ENCODE measurements around the gene FGF10. TPM values are rescaled to one million over a fixed set of nuclear protein-coding genes. Genes with fewer than 3 reads are reported as not detected.

The FGF10 gene
- total and polyA plus RNA-seq, 4 donors: 1.3 to 37.3 (median 4.9) TPM

GRCh38 chr5:44384816-44385215 lies 4.4 kb downstream of the FGF10 start:
- Histone ChIP-seq H3K4me1 (ENCODE audit: control insufficient read depth in 5 of 5, insufficient read depth in 5 of 5, low read length in 5 of 5) (peaks cover 0 to 33% (median 0%) of the 10 kb centered on the region in 5 donors), H3K27me3 (ENCODE audit: control insufficient read depth in 3 of 3, insufficient read depth in 3 of 3, low read length in 2 of 3) (peaks cover 2 to 20% (median 4%) of the 10 kb centered on the region in 3 donors), H3K36me3 (ENCODE audit: control insufficient read depth in 4 of 4, insufficient read depth in 4 of 4, low read length in 4 of 4) (peaks cover 0 to 3% (median 0%) of the 10 kb centered on the region in 4 donors), H3K4me3 (no peak overlapping the region), H3K9ac (ENCODE audit: insufficient read depth in 1 of 2, low read length in 2 of 2) (no peak overlapping the region), H3K9me3 (ENCODE audit: control insufficient read depth in 4 of 4, insufficient read depth in 3 of 4, low read length in 3 of 4) (peaks cover 0 to 5% (median 0%) of the 10 kb centered on the region in 4 donors), H3K27ac (ENCODE audit: low read depth in 1 of 2, low read length in 1 of 2) (no peak overlapping the region)
- ATAC-seq (ENCODE audit: insufficient read depth, low FRiP score) (no peak), DNase-seq (no peak)
- no peak for TF ChIP-seq CTCF (IDR thresholded peaks at IDR 0.05; ENCODE audit: control extremely low read depth, extremely low read depth)
- WGBS, 2 donors: 27 to 28% methylated on average over 1 of the region's 1 CpG

- H3K27me3 ChIP-seq (ENCODE audit: control insufficient read depth in 3 of 3, insufficient read depth in 3 of 3, low read length in 2 of 3): peaks cover under 1 to 13% (median 2%) of the 10 kb centered on the region in 3 donors
- ATAC-seq (ENCODE audit: insufficient read depth, low FRiP score): no peak
These were observed 6.3 kb downstream of the FGF10 start for GRCh38 chr5:44382894-44383293.

GRCh38 chr5:44377057-44377456 lies 12.2 kb downstream of the FGF10 start:
- WGBS, 2 donors: 49 to 64% methylated on average over 2 of the region's 2 CpGs
- Histone ChIP-seq H3K27ac (ENCODE audit: low read depth in 1 of 2, low read length in 1 of 2) (no peak overlapping the region), H3K27me3 (ENCODE audit: control insufficient read depth in 3 of 3, insufficient read depth in 3 of 3, low read length in 2 of 3) (no peaks in the 10 kb centered on the region), H3K4me1 (ENCODE audit: control insufficient read depth in 5 of 5, insufficient read depth in 5 of 5, low read length in 5 of 5) (peaks cover 0 to 21% (median 0%) of the 10 kb centered on the region in 5 donors), H3K9me3 (ENCODE audit: control insufficient read depth in 4 of 4, insufficient read depth in 3 of 4, low read length in 3 of 4) (peaks cover 0 to 4% (median 0%) of the 10 kb centered on the region in 4 donors), H3K36me3 (ENCODE audit: control insufficient read depth in 4 of 4, insufficient read depth in 4 of 4, low read length in 4 of 4) (peaks cover 0 to 18% (median 2%) of the 10 kb centered on the region in 4 donors), H3K4me3 (no peak overlapping the region), H3K9ac (ENCODE audit: insufficient read depth in 1 of 2, low read length in 2 of 2) (no peak overlapping the region)
- DNase-seq (peak in 2 of 3 donors; percentile 57 to 65), ATAC-seq (ENCODE audit: insufficient read depth, low FRiP score) (no peak)
- TF ChIP-seq CTCF (IDR thresholded peaks at IDR 0.05; ENCODE audit: control extremely low read depth, extremely low read depth): no peak

More at GRCh38 chr5:44382894-44383293, 6.3 kb downstream of the FGF10 start:
- H3K9ac ChIP-seq (ENCODE audit: insufficient read depth in 1 of 2, low read length in 2 of 2): no peak overlapping the region
- no peak overlapping the region for H3K27ac ChIP-seq (ENCODE audit: low read depth in 1 of 2, low read length in 1 of 2)
- no peak for TF ChIP-seq CTCF (IDR thresholded peaks at IDR 0.05; ENCODE audit: control extremely low read depth, extremely low read depth)
- H3K4me3 ChIP-seq: no peak overlapping the region
- peaks cover 0 to 33% (median 0%) of the 10 kb centered on the region in 5 donors for H3K4me1 ChIP-seq (ENCODE audit: control insufficient read depth in 5 of 5, insufficient read depth in 5 of 5, low read length in 5 of 5)
- DNase-seq: peak in 2 of 3 donors; percentile 86 to 89
- no peaks in the 10 kb centered on the region for H3K9me3 ChIP-seq (ENCODE audit: control insufficient read depth in 4 of 4, insufficient read depth in 3 of 4, low read length in 3 of 4)
- peaks cover 0 to 4% (median 0%) of the 10 kb centered on the region in 4 donors for H3K36me3 ChIP-seq (ENCODE audit: control insufficient read depth in 4 of 4, insufficient read depth in 4 of 4, low read length in 4 of 4)

- Histone ChIP-seq H3K27ac (ENCODE audit: low read depth in 1 of 2, low read length in 1 of 2) (no peak overlapping the region), H3K9me3 (ENCODE audit: control insufficient read depth in 4 of 4, insufficient read depth in 3 of 4, low read length in 3 of 4) (peaks cover 0 to 4% (median 0%) of the 10 kb centered on the region in 4 donors), H3K27me3 (ENCODE audit: control insufficient read depth in 3 of 3, insufficient read depth in 3 of 3, low read length in 2 of 3) (no peaks in the 10 kb centered on the region), H3K9ac (ENCODE audit: insufficient read depth in 1 of 2, low read length in 2 of 2) (no peak overlapping the region), H3K4me3 (no peak overlapping the region), H3K4me1 (ENCODE audit: control insufficient read depth in 5 of 5, insufficient read depth in 5 of 5, low read length in 5 of 5) (peaks cover 0 to 13% (median 3%) of the 10 kb centered on the region in 5 donors), H3K36me3 (ENCODE audit: control insufficient read depth in 4 of 4, insufficient read depth in 4 of 4, low read length in 4 of 4) (peaks cover 0 to 13% (median 3%) of the 10 kb centered on the region in 4 donors)
- DNase-seq (no peak), ATAC-seq (ENCODE audit: insufficient read depth, low FRiP score) (no peak)
- TF ChIP-seq CTCF (IDR thresholded peaks at IDR 0.05; ENCODE audit: control extremely low read depth, extremely low read depth): no peak
- WGBS, 2 donors: 75 to 80% methylated on average over 4 of the region's 4 CpGs
These were observed 17.2 kb downstream of the FGF10 start for GRCh38 chr5:44372028-44372427.
